Activated CD4-positive, alpha-beta T cell treated with anti-CD3 and anti-CD28 coated beads for 36 hours (primary cell): ENCODE results near the gene SLITRK4. TPM values are rescaled to one million over a fixed set of nuclear protein-coding genes. Genes with fewer than 3 reads are reported as not detected.

Experiments
- ATAC-seq: fragments of 200-7000 bp; cut with Tn5 transposase; one replicate; pipeline ENCODE4 v1.10.0; 2021; ENCODE audit warnings: mild to moderate bottlenecking, moderate library complexity
- CTCF ChIA-PET: fragments of 350-600 bp; sonication (Branson Sonifier 250); formaldehyde crosslinking; loops from one replicate; lab custom pipeline; 2021; ENCODE audit warnings: antibody characterized with exemption; lab: Charles Lee
- POLR2A ChIA-PET: fragments of 350-600 bp; sonication (Branson Sonifier 250); formaldehyde crosslinking; loops from one replicate; lab custom pipeline; 2021; ENCODE audit warnings: antibody characterized with exemption, inconsistent platforms; lab: Charles Lee
- DNase-seq: peaks from one replicate; pipeline ENCODE4 v3.0.0-alpha.2; 2020
- H3K27ac Mint-ChIP-seq: one replicate; pipeline ENCODE4 v1.8.0; 2021; ENCODE audit warnings: mixed read lengths
- H3K27me3 Mint-ChIP-seq: one replicate; pipeline ENCODE4 v1.8.0; 2021; ENCODE audit warnings: mixed read lengths
- H3K36me3 Mint-ChIP-seq: one replicate; pipeline ENCODE4 v1.8.0; 2021; ENCODE audit warnings: low read depth, mixed read lengths
- H3K4me1 Mint-ChIP-seq: one replicate; pipeline ENCODE4 v1.8.0; 2021; ENCODE audit warnings: mixed read lengths
- H3K4me3 Mint-ChIP-seq: one replicate; pipeline ENCODE4 v1.8.0; 2021; ENCODE audit warnings: mild to moderate bottlenecking, moderate library complexity, mixed read lengths
- H3K9me3 Mint-ChIP-seq: one replicate; pipeline ENCODE4 v1.8.0; 2021; ENCODE audit warnings: low read depth, mixed read lengths
- intact Hi-C, 2 experiments: fragments of 100-400 bp; cut with DNase I in 1 of 2; cut with micrococcal nuclease in 1 of 2; formaldehyde crosslinking; loops; one replicate each; pipeline versions ENCODE4 v1.14.2 to v1.15.1; 2022 to 2024; cut with DNase I, micrococcal nuclease
- total RNA-seq, 2 experiments: library from RNA; stranded (reverse); gene quantifications; one replicate each; pipeline ENCODE4 v1.2.3, GENCODE V29; 2021

The SLITRK4 gene
- total RNA-seq: not detected

- intact Hi-C loops: no loop called here
- CTCF ChIA-PET: no interaction called here
- H3K27ac Mint-ChIP-seq: no peak within 1 kb of the TSS
- no peaks in the 10 kb centered on the region for H3K9me3 Mint-ChIP-seq
- no peak within 1 kb of the TSS for H3K4me3 Mint-ChIP-seq
- H3K27me3 Mint-ChIP-seq: peaks cover 13% of the 10 kb centered on the region
- POLR2A ChIA-PET: no interaction called here
- peaks cover 1% of the 10 kb centered on the region for H3K36me3 Mint-ChIP-seq
- DNase-seq: no peak
- ATAC-seq: no peak
- no peaks in the 10 kb centered on the region for H3K4me1 Mint-ChIP-seq
These were observed at the start of gene SLITRK4 for GRCh38 chrX:143635915-143636314. Gene SLITRK4 (minus strand): TSS chrX:143636101. CDS start chrX:143631108, 4,993 bp downstream.

- Mint-ChIP-seq H3K4me1 (no peaks in the 10 kb centered on the region), H3K4me3 (no peak overlapping the region), H3K36me3 (no peaks in the 10 kb centered on the region), H3K27me3 (no peaks in the 10 kb centered on the region), H3K27ac (no peak overlapping the region), H3K9me3 (peaks cover 8% of the 10 kb centered on the region)
- CTCF ChIA-PET: no interaction called here
- intact Hi-C loops: no loop called here
- DNase-seq: no peak
- ATAC-seq: no peak
- POLR2A ChIA-PET: no interaction called here
These were observed 47.6 kb upstream of the SLITRK4 start for GRCh38 chrX:143683486-143683885.

GRCh38 chrX:143674926-143675325 lies 39.0 kb upstream of the SLITRK4 start:
- Mint-ChIP-seq H3K27me3 (no peaks in the 10 kb centered on the region), H3K4me3 (no peak overlapping the region), H3K27ac (no peak overlapping the region), H3K36me3 (no peaks in the 10 kb centered on the region), H3K9me3 (peaks cover 2% of the 10 kb centered on the region), H3K4me1 (no peaks in the 10 kb centered on the region)
- intact Hi-C loops: no loop called here
- POLR2A ChIA-PET: no interaction called here
- ATAC-seq: no peak
- CTCF ChIA-PET: interaction anchor here (1.1 kb wide), 1 partner anchor 10 kb away, joined by 3 read pairs; no protein-coding TSS in a partner anchor
- DNase-seq: no peak

GRCh38 chrX:143669395-143669794 lies 33.5 kb upstream of the SLITRK4 start:
- peaks cover 2% of the 10 kb centered on the region for H3K9me3 Mint-ChIP-seq
- no peaks in the 10 kb centered on the region for H3K4me1 Mint-ChIP-seq
- H3K4me3 Mint-ChIP-seq: no peak overlapping the region
- intact Hi-C loops: loop anchor here in 1 of 2 experiments (5.0 kb wide), 1 partner anchor 1523 kb away; no protein-coding TSS in a partner anchor
- no peaks in the 10 kb centered on the region for H3K36me3 Mint-ChIP-seq
- DNase-seq: no peak
- H3K27me3 Mint-ChIP-seq: no peaks in the 10 kb centered on the region
- ATAC-seq: no peak
- ChIA-PET POLR2A (no interaction called here), CTCF (interaction anchor here (0.6 kb wide), 1 partner anchor 753 kb away, joined by 3 read pairs; no protein-coding TSS in a partner anchor)
- H3K27ac Mint-ChIP-seq: no peak overlapping the region

DNA sequence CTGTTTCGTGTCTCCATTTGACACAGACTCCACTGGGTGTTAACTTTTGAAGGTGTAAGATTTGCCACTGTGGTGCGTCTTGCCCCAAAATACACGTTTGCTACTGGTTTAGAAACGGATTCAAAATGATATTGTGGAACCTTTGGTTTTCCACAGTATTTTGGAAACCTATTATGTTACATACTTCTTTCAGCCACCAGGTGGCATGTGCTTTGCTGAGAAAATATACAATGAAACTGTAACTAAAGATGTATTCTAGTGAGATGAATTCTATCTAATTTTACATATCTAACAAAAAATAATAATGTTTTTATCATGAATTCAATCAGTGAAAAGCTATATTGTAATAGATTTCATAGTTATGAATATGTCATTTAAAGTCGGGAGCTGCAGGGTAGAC lies 28.4 kb upstream of the SLITRK4 start:
- intact Hi-C loops: no loop called here
- CTCF ChIA-PET: interaction anchor here (0.8 kb wide), 1 partner anchor 11 kb away, joined by 3 read pairs; no protein-coding TSS in a partner anchor
- POLR2A ChIA-PET: no interaction called here
- ATAC-seq (no peak), DNase-seq (no peak)
- H3K4me1 Mint-ChIP-seq: no peaks in the 10 kb centered on the region
- H3K9me3 Mint-ChIP-seq: no peaks in the 10 kb centered on the region
- H3K27me3 Mint-ChIP-seq: no peaks in the 10 kb centered on the region
- no peaks in the 10 kb centered on the region for H3K36me3 Mint-ChIP-seq
- H3K4me3 Mint-ChIP-seq: no peak overlapping the region
- H3K27ac Mint-ChIP-seq: no peak overlapping the region

DNA sequence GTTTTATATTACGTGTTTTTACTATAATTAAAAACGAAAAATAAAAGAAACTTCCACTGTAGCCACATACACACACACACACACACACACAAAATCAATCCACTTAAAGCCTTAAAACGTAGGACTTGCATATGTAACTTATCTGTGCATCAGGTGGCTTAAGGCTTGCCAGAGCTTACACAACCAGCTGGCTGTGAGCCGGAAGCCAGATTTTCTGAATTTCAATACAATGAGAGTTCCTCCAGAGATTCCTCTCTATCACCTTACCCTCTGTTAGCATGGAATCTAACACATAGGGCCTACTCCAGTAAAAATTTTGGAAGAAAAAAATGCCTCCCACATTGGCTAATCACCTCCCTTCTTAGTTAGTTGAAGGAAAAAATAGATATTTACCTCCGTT lies 27.9 kb upstream of the SLITRK4 start:
- ATAC-seq: no peak
- no peaks in the 10 kb centered on the region for H3K36me3 Mint-ChIP-seq
- H3K4me1 Mint-ChIP-seq: no peaks in the 10 kb centered on the region
- no peak overlapping the region for H3K4me3 Mint-ChIP-seq
- H3K9me3 Mint-ChIP-seq: no peaks in the 10 kb centered on the region
- intact Hi-C loops: no loop called here
- no peak for DNase-seq
- H3K27me3 Mint-ChIP-seq: no peaks in the 10 kb centered on the region
- POLR2A ChIA-PET: no interaction called here
- CTCF ChIA-PET: no interaction called here
- H3K27ac Mint-ChIP-seq: no peak overlapping the region

DNA sequence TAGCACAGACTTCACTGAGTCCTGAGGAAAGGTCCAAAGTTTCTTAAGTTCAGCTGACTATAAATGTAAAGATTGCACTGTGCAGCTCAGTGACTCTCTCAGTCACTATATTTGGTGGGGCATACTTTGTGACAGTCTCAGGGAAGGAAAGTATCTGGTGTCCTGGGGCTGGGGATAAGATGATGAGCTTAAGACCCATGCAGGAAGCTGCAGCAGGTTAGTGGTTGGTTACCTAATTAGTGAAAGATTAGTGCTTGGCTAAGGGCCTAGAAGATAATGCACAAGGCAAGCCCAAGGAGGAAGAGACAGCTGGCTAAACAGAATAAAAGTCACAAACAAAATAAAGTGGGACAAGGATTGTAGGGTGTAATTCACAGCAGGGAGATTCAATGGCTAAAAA lies 25.4 kb upstream of the SLITRK4 start:
- ChIA-PET CTCF (no interaction called here), POLR2A (no interaction called here)
- H3K36me3 Mint-ChIP-seq: no peaks in the 10 kb centered on the region
- H3K9me3 Mint-ChIP-seq: no peaks in the 10 kb centered on the region
- no peaks in the 10 kb centered on the region for H3K27me3 Mint-ChIP-seq
- H3K4me3 Mint-ChIP-seq: no peak overlapping the region
- DNase-seq (no peak), ATAC-seq (no peak)
- intact Hi-C loops: no loop called here
- no peak overlapping the region for H3K27ac Mint-ChIP-seq
- H3K4me1 Mint-ChIP-seq: no peaks in the 10 kb centered on the region

DNA sequence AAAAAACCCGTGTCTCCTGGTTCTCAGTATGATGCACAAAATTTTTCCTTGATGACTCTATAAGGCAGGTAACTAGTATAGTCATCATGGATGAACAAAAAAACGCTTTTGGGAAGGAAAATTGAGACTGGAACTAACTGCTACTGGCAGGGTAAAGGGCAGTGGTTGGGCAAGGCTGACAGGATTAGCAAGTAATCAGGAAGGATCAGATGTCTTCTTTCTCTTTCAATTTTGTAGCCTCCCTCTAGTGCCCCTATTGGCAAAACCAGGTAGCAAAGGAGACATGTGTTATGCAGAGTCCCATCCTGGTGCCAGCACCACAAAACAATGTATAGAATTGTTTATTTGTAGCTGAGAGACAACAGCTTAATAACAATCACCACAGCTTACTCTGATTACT lies 12.8 kb upstream of the SLITRK4 start:
- Mint-ChIP-seq H3K27ac (no peak overlapping the region), H3K36me3 (no peaks in the 10 kb centered on the region), H3K27me3 (no peaks in the 10 kb centered on the region), H3K4me1 (no peaks in the 10 kb centered on the region), H3K4me3 (no peak overlapping the region), H3K9me3 (no peaks in the 10 kb centered on the region)
- intact Hi-C loops: loop anchor here in 1 of 2 experiments (10.0 kb wide), 1 partner anchor 56 kb away; no protein-coding TSS in a partner anchor
- ChIA-PET POLR2A (no interaction called here), CTCF (no interaction called here)
- DNase-seq (no peak), ATAC-seq (no peak)

DNA sequence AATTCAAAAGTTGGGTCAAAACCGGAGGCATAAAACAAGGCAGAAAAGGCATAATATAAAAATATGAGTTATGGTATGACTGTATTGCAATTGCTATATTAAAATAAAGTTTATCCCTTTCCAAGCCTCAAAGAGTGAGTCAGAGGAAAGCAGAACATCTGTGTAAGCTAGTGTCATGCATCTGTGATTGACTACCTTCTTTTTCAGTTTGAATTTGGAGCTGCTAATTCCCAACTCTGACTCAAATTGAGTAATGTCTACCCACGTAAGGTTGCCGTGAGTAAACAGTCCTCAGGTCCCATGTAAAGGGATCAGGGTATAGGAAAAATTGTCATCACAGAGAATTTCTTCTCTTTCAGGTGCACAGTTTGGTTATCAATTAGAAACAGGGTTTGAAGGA lies 6.5 kb upstream of the SLITRK4 start:
- H3K9me3 Mint-ChIP-seq: no peaks in the 10 kb centered on the region
- H3K36me3 Mint-ChIP-seq: no peaks in the 10 kb centered on the region
- no peak for ATAC-seq
- H3K4me1 Mint-ChIP-seq: no peaks in the 10 kb centered on the region
- no peaks in the 10 kb centered on the region for H3K27me3 Mint-ChIP-seq
- intact Hi-C loops: loop anchor here in 1 of 2 experiments (10.0 kb wide), 1 partner anchor 62 kb away; no protein-coding TSS in a partner anchor
- POLR2A ChIA-PET: no interaction called here
- no peak for DNase-seq
- H3K4me3 Mint-ChIP-seq: no peak overlapping the region
- H3K27ac Mint-ChIP-seq: no peak overlapping the region
- CTCF ChIA-PET: no interaction called here

DNA sequence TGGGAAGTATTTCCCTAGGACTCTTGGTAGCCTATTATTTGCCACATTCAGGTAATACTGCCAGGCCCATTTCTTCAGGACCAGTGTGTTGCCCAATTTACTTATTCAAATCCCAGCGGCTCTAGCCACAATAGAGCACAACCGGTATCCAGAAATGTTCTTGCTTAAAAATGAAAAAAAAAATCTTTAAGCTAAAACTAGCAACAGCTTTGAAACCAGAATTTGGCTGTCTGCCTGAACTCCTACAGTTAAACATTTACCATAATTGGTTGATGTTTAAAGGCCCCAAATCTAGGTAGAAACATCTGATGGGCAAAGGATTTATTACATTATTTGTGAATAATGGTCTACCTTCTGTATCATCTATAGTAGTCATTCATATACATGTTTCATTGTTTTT lies 930 bp upstream of the SLITRK4 start:
- ChIA-PET CTCF (no interaction called here), POLR2A (no interaction called here)
- no peaks in the 10 kb centered on the region for H3K9me3 Mint-ChIP-seq
- H3K27ac Mint-ChIP-seq: no peak overlapping the region
- H3K4me1 Mint-ChIP-seq: no peaks in the 10 kb centered on the region
- H3K27me3 Mint-ChIP-seq: peaks cover 13% of the 10 kb centered on the region
- ATAC-seq (no peak), DNase-seq (no peak)
- peaks cover 1% of the 10 kb centered on the region for H3K36me3 Mint-ChIP-seq
- no peak overlapping the region for H3K4me3 Mint-ChIP-seq
- intact Hi-C loops: no loop called here

GRCh38 chrX:143634663-143635455 lies 1.0 kb downstream of the SLITRK4 start:
- Mint-ChIP-seq H3K27ac (no peak overlapping the region), H3K4me1 (no peaks in the 10 kb centered on the region), H3K36me3 (peaks cover 1% of the 10 kb centered on the region), H3K9me3 (no peaks in the 10 kb centered on the region), H3K4me3 (no peak overlapping the region), H3K27me3 (peaks cover 13% of the 10 kb centered on the region)
- intact Hi-C loops: no loop called here
- ChIA-PET CTCF (no interaction called here), POLR2A (no interaction called here)
- ATAC-seq (no peak), DNase-seq (no peak)

DNA sequence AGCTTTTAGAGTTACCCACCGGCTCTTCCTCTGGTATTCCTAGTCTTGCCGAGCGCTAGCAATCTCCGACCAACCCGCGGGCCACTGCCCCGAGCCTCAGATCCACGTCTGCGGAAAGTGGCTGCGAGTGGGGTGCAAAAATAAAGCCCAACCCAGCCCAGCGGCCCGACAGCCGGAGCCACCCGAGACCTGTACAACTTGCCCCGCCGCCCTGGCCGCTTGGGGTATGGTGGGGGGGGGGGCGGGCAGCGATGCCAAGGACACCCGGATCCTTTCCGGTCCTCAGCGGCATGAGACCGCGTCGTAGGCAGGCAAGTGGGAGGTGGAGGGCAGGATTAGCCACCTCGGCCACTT lies 1.6 kb downstream of the SLITRK4 start:
- Mint-ChIP-seq H3K36me3 (peaks cover 1% of the 10 kb centered on the region), H3K4me3 (no peak overlapping the region), H3K4me1 (no peaks in the 10 kb centered on the region), H3K27me3 (peaks cover 13% of the 10 kb centered on the region), H3K9me3 (no peaks in the 10 kb centered on the region), H3K27ac (no peak overlapping the region)
- intact Hi-C loops: no loop called here
- DNase-seq (no peak), ATAC-seq (no peak)
- ChIA-PET CTCF (no interaction called here), POLR2A (no interaction called here)
